ENCODE measurements around the gene APAF1. TPM values are rescaled to one million over a fixed set of nuclear protein-coding genes. Genes with fewer than 3 reads are reported as not detected.

Gene APAF1
- total and polyA plus RNA-seq, 9 of the 15 experiments (the other 6 are each of a cell fraction or from before 2014, with no cell fraction given): 5.1 to 15.7 (median 9.9) TPM

DNA sequence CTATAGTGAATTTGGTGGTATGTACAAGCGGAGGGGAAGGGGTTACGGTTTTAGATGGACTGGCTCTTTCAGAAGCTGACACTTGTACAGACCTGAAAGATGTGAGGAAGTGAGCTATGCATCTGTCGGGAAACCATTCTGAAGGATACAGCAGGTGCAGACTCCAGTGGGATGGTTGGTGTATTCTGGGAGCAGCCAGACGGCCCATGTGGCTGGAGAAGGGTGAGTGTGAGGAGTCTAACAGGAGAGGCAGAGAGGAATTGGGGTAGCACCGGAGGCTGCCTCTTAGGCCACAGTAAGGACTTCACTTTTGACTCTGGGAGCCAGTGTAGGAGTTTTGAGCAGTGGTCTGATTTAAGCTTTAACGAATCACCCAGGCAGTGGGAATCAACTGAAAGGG lies 90.7 kb downstream of the APAF1 start:
- peaks cover 4% of the 10 kb centered on the region; the same call in 2 of the 3 replicates for H3K36me3 ChIP-seq (ENCODE audit: control insufficient read depth, insufficient read depth, low read length)
- H3K4me2 ChIP-seq (ENCODE audit: insufficient read depth, low read length): no peak overlapping the region
- 69% methylated on average over 6 of the region's 6 CpGs for WGBS (ENCODE audit: insufficient coverage, low coverage, missing lambda C conversion rate)
- no peak overlapping the region for H2AFZ ChIP-seq (ENCODE audit: low read depth, low read length)
- ChIA-PET POLR2A (interaction anchor here (0.6 to 2.4 kb wide), 4 partner anchors 16 to 1430 kb away, joined by 3 to 8 read pairs (median 4); no protein-coding TSS in a partner anchor), CTCF (ENCODE audit: low intra/inter-chr PET ratio) (no interaction called here)
- in situ Hi-C loops (cut with MboI) (no loop called here), intact Hi-C loops (cut with micrococcal nuclease) (no loop called here)
- no peaks in the 10 kb centered on the region for H3K9me1 ChIP-seq (ENCODE audit: control insufficient read depth, insufficient read depth, low read length)
- FAIRE-seq: no peak
- no peaks in the 10 kb centered on the region for H3K79me2 ChIP-seq (ENCODE audit: control insufficient read depth, insufficient read depth, low read length)
- peaks cover 0 to 11% of the 10 kb centered on the region in 2 experiments; a peak in 3 of 5 replicates for H3K27me3 ChIP-seq (ENCODE audit: control insufficient read depth in 2 of 2, insufficient read depth in 2 of 2, low read length in 2 of 2)
- no peaks in the 10 kb centered on the region for H4K20me1 ChIP-seq (replicated peaks; ENCODE audit: control insufficient read depth, insufficient read depth, low read length)
- no TSS peak for BruUV-seq (replicated peaks)
- H3K9me3 ChIP-seq (replicated peaks; ENCODE audit: control insufficient read depth, insufficient read depth, low read depth, low read length): no peaks in the 10 kb centered on the region
- TF ChIP-seq, protein P1, sequence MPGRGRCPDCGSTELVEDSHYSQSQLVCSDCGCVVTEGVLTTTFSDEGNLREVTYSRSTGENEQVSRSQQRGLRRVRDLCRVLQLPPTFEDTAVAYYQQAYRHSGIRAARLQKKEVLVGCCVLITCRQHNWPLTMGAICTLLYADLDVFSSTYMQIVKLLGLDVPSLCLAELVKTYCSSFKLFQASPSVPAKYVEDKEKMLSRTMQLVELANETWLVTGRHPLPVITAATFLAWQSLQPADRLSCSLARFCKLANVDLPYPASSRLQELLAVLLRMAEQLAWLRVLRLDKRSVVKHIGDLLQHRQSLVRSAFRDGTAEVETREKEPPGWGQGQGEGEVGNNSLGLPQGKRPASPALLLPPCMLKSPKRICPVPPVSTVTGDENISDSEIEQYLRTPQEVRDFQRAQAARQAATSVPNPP (IDR thresholded peaks at IDR 0.05; ENCODE audit: borderline replicate concordance, insufficient read depth, insufficient read length): no peak
- TF ChIP-seq HIVEP1 (CRISPR knock-in tag; IDR thresholded peaks at IDR 0.05) (no peak), PHTF2 (CRISPR knock-in tag; IDR thresholded peaks at IDR 0.05) (no peak), MCM2 (IDR thresholded peaks at IDR 0.05; ENCODE audit: low read depth) (no peak), KLF1 (tag; IDR thresholded peaks at IDR 0.05) (no peak), BRD4 (IDR thresholded peaks at IDR 0.05) (no peak), ZNF324 (CRISPR knock-in tag; IDR thresholded peaks at IDR 0.05) (no peak)
- TF ChIP-seq, protein P2, sequence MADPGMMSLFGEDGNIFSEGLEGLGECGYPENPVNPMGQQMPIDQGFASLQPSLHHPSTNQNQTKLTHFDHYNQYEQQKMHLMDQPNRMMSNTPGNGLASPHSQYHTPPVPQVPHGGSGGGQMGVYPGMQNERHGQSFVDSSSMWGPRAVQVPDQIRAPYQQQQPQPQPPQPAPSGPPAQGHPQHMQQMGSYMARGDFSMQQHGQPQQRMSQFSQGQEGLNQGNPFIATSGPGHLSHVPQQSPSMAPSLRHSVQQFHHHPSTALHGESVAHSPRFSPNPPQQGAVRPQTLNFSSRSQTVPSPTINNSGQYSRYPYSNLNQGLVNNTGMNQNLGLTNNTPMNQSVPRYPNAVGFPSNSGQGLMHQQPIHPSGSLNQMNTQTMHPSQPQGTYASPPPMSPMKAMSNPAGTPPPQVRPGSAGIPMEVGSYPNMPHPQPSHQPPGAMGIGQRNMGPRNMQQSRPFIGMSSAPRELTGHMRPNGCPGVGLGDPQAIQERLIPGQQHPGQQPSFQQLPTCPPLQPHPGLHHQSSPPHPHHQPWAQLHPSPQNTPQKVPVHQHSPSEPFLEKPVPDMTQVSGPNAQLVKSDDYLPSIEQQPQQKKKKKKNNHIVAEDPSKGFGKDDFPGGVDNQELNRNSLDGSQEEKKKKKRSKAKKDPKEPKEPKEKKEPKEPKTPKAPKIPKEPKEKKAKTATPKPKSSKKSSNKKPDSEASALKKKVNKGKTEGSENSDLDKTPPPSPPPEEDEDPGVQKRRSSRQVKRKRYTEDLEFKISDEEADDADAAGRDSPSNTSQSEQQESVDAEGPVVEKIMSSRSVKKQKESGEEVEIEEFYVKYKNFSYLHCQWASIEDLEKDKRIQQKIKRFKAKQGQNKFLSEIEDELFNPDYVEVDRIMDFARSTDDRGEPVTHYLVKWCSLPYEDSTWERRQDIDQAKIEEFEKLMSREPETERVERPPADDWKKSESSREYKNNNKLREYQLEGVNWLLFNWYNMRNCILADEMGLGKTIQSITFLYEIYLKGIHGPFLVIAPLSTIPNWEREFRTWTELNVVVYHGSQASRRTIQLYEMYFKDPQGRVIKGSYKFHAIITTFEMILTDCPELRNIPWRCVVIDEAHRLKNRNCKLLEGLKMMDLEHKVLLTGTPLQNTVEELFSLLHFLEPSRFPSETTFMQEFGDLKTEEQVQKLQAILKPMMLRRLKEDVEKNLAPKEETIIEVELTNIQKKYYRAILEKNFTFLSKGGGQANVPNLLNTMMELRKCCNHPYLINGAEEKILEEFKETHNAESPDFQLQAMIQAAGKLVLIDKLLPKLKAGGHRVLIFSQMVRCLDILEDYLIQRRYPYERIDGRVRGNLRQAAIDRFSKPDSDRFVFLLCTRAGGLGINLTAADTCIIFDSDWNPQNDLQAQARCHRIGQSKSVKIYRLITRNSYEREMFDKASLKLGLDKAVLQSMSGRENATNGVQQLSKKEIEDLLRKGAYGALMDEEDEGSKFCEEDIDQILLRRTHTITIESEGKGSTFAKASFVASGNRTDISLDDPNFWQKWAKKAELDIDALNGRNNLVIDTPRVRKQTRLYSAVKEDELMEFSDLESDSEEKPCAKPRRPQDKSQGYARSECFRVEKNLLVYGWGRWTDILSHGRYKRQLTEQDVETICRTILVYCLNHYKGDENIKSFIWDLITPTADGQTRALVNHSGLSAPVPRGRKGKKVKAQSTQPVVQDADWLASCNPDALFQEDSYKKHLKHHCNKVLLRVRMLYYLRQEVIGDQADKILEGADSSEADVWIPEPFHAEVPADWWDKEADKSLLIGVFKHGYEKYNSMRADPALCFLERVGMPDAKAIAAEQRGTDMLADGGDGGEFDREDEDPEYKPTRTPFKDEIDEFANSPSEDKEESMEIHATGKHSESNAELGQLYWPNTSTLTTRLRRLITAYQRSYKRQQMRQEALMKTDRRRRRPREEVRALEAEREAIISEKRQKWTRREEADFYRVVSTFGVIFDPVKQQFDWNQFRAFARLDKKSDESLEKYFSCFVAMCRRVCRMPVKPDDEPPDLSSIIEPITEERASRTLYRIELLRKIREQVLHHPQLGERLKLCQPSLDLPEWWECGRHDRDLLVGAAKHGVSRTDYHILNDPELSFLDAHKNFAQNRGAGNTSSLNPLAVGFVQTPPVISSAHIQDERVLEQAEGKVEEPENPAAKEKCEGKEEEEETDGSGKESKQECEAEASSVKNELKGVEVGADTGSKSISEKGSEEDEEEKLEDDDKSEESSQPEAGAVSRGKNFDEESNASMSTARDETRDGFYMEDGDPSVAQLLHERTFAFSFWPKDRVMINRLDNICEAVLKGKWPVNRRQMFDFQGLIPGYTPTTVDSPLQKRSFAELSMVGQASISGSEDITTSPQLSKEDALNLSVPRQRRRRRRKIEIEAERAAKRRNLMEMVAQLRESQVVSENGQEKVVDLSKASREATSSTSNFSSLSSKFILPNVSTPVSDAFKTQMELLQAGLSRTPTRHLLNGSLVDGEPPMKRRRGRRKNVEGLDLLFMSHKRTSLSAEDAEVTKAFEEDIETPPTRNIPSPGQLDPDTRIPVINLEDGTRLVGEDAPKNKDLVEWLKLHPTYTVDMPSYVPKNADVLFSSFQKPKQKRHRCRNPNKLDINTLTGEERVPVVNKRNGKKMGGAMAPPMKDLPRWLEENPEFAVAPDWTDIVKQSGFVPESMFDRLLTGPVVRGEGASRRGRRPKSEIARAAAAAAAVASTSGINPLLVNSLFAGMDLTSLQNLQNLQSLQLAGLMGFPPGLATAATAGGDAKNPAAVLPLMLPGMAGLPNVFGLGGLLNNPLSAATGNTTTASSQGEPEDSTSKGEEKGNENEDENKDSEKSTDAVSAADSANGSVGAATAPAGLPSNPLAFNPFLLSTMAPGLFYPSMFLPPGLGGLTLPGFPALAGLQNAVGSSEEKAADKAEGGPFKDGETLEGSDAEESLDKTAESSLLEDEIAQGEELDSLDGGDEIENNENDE (IDR thresholded peaks at IDR 0.05; ENCODE audit: low read depth, low read length): no peak
- DNase-seq (ENCODE audit: extremely low read depth in 1 of 4, low spot score in 3 of 4): no peak
- no peak overlapping the region for H3K27ac ChIP-seq (ENCODE audit: extremely low read depth, low read depth, low read length)
- no peak overlapping the region for H3K4me3 ChIP-seq
- H3K4me1 ChIP-seq (replicated peaks in 1 of 2; ENCODE audit: control insufficient read depth in 2 of 2, insufficient read depth in 2 of 2, low read length in 2 of 2): peaks cover 2 to 8% of the 10 kb centered on the region in 2 experiments; a peak in 3 of 5 replicates
- ATAC-seq: no peak
- H3K9ac ChIP-seq (ENCODE audit: insufficient read depth in 1 of 2, low read depth in 2 of 2, low read length in 2 of 2): no peak overlapping the region

Data from K562 (cell line).